Measurements from ENCODE around the gene KIF13A. TPM values are rescaled to one million over a fixed set of nuclear protein-coding genes. Genes with fewer than 3 reads are reported as not detected.

KIF13A gene
- total and polyA plus RNA-seq, 2 experiments from 2014 or later, result 8.4 to 28.2 TPM

GRCh38 chr6:17719323-17720041 lies 268.0 kb downstream of the KIF13A start:
- Mint-ChIP-seq H3K4me3 (no peak overlapping the region), H3K9me3 (no peaks in the 10 kb centered on the region), H3K36me3 (ENCODE audit: low read depth) (no peaks in the 10 kb centered on the region), H3K27me3 (ENCODE audit: insufficient read depth, low read depth, poor library complexity) (peaks cover 5% of the 10 kb centered on the region), H3K27ac (no peak overlapping the region), H3K4me1 (peaks cover 11% of the 10 kb centered on the region)
- ATAC-seq (no peak), DNase-seq (ENCODE audit: low spot score) (no peak)
- Histone ChIP-seq H3K4me2 (no peak overlapping the region), H3K27ac (ENCODE audit: low read depth) (no peak overlapping the region), H2AFZ (no peak overlapping the region), H3K36me3 (ENCODE audit: insufficient read depth) (no peaks in the 10 kb centered on the region), H4K20me1 (replicated peaks; ENCODE audit: insufficient read depth) (no peaks in the 10 kb centered on the region), H3K79me2 (replicated peaks; ENCODE audit: insufficient read depth) (no peaks in the 10 kb centered on the region), H3F3A (replicated peaks; ENCODE audit: low read depth) (no peaks in the 10 kb centered on the region), H3K27me3 (ENCODE audit: insufficient read depth) (no peaks in the 10 kb centered on the region), H3K4me3 (no peak overlapping the region), H3K4me1 (ENCODE audit: insufficient read depth) (no peaks in the 10 kb centered on the region), H3K9me2 (ENCODE audit: insufficient read depth) (no peaks in the 10 kb centered on the region)
- TF ChIP-seq EZH2 (IDR thresholded peaks at IDR 0.05; ENCODE audit: low read depth, unreplicated experiment) (no peak), ZNF462 (CRISPR knock-in tag; IDR thresholded peaks at IDR 0.05) (no peak), ZNF331 (CRISPR knock-in tag; IDR thresholded peaks at IDR 0.05; ENCODE audit: low read depth) (no peak), ZNF114 (CRISPR knock-in tag; IDR thresholded peaks at IDR 0.05) (no peak), POLR2AphosphoS5 (IDR thresholded peaks at IDR 0.05; ENCODE audit: low read depth) (no peak), STAT1 (IDR thresholded peaks at IDR 0.05; ENCODE audit: unreplicated experiment) (no peak), NANOG (IDR thresholded peaks at IDR 0.05; ENCODE audit: borderline replicate concordance) (no peak), ETS1 (IDR thresholded peaks at IDR 0.05) (no peak)

Data from GM23338 (cell line).